ENCODE measurements around the gene RASAL1. TPM values are rescaled to one million over a fixed set of nuclear protein-coding genes. Genes with fewer than 3 reads are reported as not detected.

Gene RASAL1
- total RNA-seq, 2 donors from 2014 or later: 1.0 to 21.3 TPM

DNA sequence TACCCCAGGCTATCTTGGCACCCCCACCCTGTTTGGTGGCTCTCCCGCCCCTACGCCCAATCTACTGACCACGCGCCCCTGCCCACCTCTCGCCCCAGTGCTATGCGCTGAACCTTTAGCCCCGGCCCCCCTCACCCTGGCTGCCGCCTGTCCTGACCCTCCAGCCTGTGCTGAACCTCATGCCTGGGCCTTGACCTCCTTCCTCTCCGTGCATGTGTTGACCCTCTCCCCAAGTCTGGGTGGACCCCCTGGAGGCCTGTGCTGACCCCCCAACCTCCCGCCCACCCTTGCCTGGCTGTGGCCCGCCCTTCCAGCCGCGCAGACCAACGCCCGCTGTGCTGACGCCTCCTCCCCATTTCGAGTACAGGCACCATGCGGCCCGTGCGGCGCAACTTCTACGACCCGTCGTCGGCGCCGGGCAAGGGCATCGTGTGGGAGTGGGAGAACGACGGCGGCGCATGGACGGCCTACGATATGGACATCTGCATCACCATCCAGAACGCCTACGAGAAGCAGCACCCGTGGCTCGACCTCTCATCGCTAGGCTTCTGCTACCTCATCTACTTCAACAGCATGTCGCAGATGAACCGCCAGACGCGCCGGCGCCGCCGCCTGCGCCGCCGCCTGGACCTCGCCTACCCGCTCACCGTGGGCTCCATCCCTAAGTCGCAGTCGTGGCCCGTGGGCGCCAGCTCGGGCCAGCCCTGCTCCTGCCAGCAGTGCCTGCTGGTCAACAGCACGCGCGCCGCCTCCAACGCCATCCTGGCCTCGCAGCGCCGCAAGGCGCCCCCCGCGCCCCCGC, 58.3 kb downstream of the RASAL1 start:
- H3K36me3 Mint-ChIP-seq (ENCODE audit: low read depth): peaks cover 22% of the 10 kb centered on the region
- H3K4me1 Mint-ChIP-seq: peaks cover 22% of the 10 kb centered on the region
- H3K4me3 Mint-ChIP-seq: no peak overlapping the region
- H3K27ac Mint-ChIP-seq: no peak overlapping the region
- ATAC-seq (replicated peaks): no peak
- H3K9me3 Mint-ChIP-seq: no peaks in the 10 kb centered on the region
- H3K27me3 Mint-ChIP-seq: no peaks in the 10 kb centered on the region

- Mint-ChIP-seq H3K36me3 (ENCODE audit: low read depth) (peaks cover 18% of the 10 kb centered on the region), H3K4me1 (peaks cover 35% of the 10 kb centered on the region), H3K4me3 (peak overlapping the region; percentile 44), H3K27me3 (no peaks in the 10 kb centered on the region), H3K27ac (peak overlapping the region; percentile 83), H3K9me3 (no peaks in the 10 kb centered on the region)
- ATAC-seq (replicated peaks): peak; percentile 40
These were observed 60.4 kb downstream of the RASAL1 start for GRCh38 chr12:113075137-113075683.

DNA sequence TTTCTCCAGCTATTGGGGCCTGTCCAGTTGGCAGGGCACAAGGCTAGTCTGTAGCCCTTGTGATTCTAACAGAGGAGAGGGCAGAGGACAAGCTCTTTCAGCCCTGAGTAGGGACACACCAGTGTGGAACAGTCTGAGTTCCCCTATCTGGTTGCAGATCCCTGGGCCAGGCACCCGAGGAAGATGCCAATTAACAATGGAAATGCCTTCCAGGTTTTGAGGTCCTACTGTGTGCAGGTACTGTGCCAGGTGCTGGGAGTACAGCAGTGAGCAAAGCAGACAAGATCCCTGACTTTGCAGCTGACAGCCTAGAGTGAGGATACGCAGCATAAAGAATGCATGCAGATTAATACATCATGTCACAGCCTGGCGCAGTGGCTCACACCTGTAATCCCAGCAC, 62.0 kb downstream of the RASAL1 start:
- Mint-ChIP-seq H3K27ac (peak overlapping the region; percentile 16), H3K36me3 (ENCODE audit: low read depth) (peaks cover 6% of the 10 kb centered on the region), H3K4me3 (no peak overlapping the region), H3K4me1 (peaks cover 38% of the 10 kb centered on the region), H3K9me3 (no peaks in the 10 kb centered on the region), H3K27me3 (no peaks in the 10 kb centered on the region)
- ATAC-seq (replicated peaks): no peak

GRCh38 chr12:113072136-113072535, 63.4 kb downstream of the RASAL1 start:
- ATAC-seq (replicated peaks): peak; percentile 53
- H3K27ac Mint-ChIP-seq: peak overlapping the region; percentile 10

GRCh38 chr12:113071135-113072112, 64.1 kb downstream of the RASAL1 start:
- ATAC-seq (replicated peaks): no peak
- H3K4me3 Mint-ChIP-seq: peak overlapping the region; percentile 76
- peaks cover 6% of the 10 kb centered on the region for H3K36me3 Mint-ChIP-seq (ENCODE audit: low read depth)
- no peaks in the 10 kb centered on the region for H3K27me3 Mint-ChIP-seq
- H3K4me1 Mint-ChIP-seq: peaks cover 35% of the 10 kb centered on the region
- peak overlapping the region; percentile 87 for H3K27ac Mint-ChIP-seq
- H3K9me3 Mint-ChIP-seq: no peaks in the 10 kb centered on the region

More at GRCh38 chr12:113072136-113072535, 63.4 kb downstream of the RASAL1 start:
- H3K9me3 Mint-ChIP-seq: no peaks in the 10 kb centered on the region
- peaks cover 6% of the 10 kb centered on the region for H3K36me3 Mint-ChIP-seq (ENCODE audit: low read depth)
- peaks cover 35% of the 10 kb centered on the region for H3K4me1 Mint-ChIP-seq
- no peaks in the 10 kb centered on the region for H3K27me3 Mint-ChIP-seq
- H3K4me3 Mint-ChIP-seq: peak overlapping the region; percentile 15

DNA sequence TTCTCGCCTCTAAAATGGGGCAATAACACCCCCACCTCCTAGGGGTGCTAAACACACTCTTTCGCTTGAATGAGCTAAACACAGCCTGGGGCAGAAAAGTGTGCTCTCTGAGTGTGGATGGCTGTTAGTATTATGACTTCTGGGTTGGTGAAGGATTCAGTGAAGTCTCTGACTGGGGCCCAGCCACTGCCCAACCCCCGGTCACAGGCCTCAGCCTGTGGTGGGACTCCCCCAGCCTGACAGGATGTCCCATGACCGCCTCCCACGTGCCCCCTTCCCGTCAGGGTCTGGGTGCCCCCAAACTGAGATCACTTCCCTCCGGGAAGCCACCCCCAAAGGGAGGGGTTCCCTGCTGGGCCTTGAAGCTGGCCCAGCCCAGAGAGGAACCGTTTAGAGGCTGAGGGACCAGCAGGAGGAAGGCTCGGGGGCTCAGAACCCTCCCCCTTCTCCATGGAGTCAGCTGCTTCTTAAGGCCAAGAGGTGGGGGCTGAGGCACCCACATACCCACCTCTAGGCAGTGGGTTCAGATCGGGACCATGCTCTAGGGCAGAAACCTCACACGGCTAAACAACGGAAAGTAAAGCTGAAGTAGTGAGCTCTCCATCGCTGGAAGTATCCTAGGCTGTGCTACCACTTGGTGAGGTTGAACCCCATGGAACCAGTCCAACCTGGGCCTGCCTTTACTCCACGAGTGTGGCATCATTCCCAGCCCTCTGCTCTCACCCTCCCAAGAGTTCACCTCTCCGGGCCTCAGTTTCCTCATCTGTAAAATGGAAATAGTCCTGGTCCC, 65.2 kb downstream of the RASAL1 start:
- Mint-ChIP-seq H3K4me1 (peaks cover 29% of the 10 kb centered on the region), H3K27me3 (no peaks in the 10 kb centered on the region), H3K9me3 (no peaks in the 10 kb centered on the region), H3K27ac (peak overlapping the region; percentile 87), H3K4me3 (peak overlapping the region; percentile 76), H3K36me3 (ENCODE audit: low read depth) (peaks cover under 1% of the 10 kb centered on the region)
- peak; percentile 81 for ATAC-seq (replicated peaks)

- peaks cover 28% of the 10 kb centered on the region for H3K4me1 Mint-ChIP-seq
- peak overlapping the region; percentile 87 for H3K27ac Mint-ChIP-seq
- no peak for ATAC-seq (replicated peaks)
These were observed 65.8 kb downstream of the RASAL1 start for GRCh38 chr12:113069751-113070116.

GRCh38 chr12:113069149-113069548, 66.4 kb downstream of the RASAL1 start:
- ATAC-seq (replicated peaks): no peak
- H3K27me3 Mint-ChIP-seq: no peaks in the 10 kb centered on the region
- peaks cover 28% of the 10 kb centered on the region for H3K4me1 Mint-ChIP-seq
- no peaks in the 10 kb centered on the region for H3K9me3 Mint-ChIP-seq
- H3K36me3 Mint-ChIP-seq (ENCODE audit: low read depth): no peaks in the 10 kb centered on the region
- H3K4me3 Mint-ChIP-seq: peak overlapping the region; percentile 76
- peak overlapping the region; percentile 87 for H3K27ac Mint-ChIP-seq

More at GRCh38 chr12:113069751-113070116, 65.8 kb downstream of the RASAL1 start:
- no peaks in the 10 kb centered on the region for H3K36me3 Mint-ChIP-seq (ENCODE audit: low read depth)
- H3K27me3 Mint-ChIP-seq: no peaks in the 10 kb centered on the region
- H3K4me3 Mint-ChIP-seq: peak overlapping the region; percentile 76
- H3K9me3 Mint-ChIP-seq: no peaks in the 10 kb centered on the region

DNA sequence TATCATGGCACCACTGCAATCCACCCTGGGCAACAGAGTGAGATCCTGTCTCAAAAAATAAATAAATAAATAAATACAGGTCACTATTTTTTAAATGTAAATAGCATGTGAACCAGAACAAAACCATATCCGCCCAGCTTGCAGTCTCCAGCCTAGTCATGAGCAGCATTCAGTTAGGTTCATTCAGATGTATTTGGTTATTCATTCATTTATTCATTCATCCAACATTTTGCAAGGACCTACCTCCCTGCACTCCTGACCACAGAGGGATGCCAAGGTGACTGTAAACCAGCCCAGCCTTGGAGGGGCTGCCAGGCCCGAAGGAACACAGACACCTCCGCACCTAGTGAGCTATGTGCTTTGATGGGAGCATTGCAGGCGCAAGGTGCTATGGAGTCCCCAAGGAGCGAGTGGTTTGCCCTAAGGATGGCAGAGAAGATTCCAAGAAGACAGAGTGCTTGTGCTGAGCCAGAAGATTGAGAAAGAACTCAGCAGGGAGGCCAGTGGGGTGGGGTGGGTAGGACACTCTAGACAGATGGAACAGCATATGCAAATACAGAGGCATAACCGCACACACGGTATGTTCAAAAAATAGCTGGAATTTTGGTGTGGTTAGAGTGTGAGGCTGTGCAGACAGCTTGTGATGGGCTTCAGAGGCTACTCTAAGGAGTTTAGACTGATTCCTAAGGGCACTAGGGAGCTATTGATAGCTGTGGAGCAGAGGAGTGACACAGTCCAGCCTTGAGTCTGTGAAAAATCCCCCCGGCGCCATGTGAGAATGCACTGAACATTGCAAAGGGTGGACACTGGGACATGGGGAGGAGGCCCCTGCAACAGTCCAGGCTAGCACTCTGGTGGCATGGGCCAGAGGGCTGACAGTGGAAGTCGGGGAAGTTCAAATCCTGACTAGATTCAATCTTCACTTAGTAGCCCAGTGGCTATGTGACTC, 67.3 kb downstream of the RASAL1 start:
- no peaks in the 10 kb centered on the region for H3K27me3 Mint-ChIP-seq
- H3K27ac Mint-ChIP-seq: no peak overlapping the region
- H3K9me3 Mint-ChIP-seq: no peaks in the 10 kb centered on the region
- H3K4me3 Mint-ChIP-seq: no peak overlapping the region
- H3K36me3 Mint-ChIP-seq (ENCODE audit: low read depth): no peaks in the 10 kb centered on the region
- H3K4me1 Mint-ChIP-seq: peaks cover 26% of the 10 kb centered on the region
- ATAC-seq (replicated peaks): no peak

DNA sequence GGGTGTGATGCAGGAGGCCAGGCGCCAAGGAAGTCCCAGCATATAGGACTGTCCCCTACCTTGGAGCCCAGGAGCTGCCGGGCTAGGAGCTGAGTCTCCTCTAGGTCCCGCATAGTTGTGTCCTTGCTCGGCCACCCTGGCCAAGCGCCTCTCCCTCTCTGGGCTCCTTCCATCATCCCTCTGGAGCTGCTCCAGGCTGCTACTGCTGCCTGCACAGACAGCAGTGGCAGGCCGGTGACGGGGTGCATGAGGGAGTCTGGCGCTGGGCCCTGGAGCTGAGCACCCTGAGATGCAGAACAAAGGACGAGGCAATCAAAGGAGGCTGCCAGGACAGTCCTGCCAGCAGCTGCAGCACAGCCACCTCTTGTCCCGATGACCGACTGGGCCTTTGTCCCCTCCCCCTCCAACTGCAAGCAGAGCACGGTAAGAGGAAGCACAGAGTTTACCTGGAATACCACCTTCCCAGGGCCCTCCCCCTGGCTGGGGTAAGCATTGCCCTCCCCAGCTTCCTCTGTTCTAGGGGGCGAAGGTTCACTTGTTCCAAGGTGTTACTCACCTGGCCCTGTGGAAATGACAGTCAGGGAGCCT, 68.7 kb downstream of the RASAL1 start:
- Mint-ChIP-seq H3K4me1 (peaks cover 21% of the 10 kb centered on the region), H3K36me3 (ENCODE audit: low read depth) (no peaks in the 10 kb centered on the region), H3K27ac (no peak overlapping the region)

GRCh38 chr12:113065126-113066007, 70.2 kb downstream of the RASAL1 start:
- Mint-ChIP-seq H3K4me1 (peaks cover 13% of the 10 kb centered on the region), H3K9me3 (no peaks in the 10 kb centered on the region), H3K36me3 (ENCODE audit: low read depth) (no peaks in the 10 kb centered on the region), H3K27ac (peak overlapping the region; percentile 26), H3K4me3 (no peak overlapping the region), H3K27me3 (no peaks in the 10 kb centered on the region)
- no peak for ATAC-seq (replicated peaks)

More for the DNA sequence above, 68.7 kb downstream of the RASAL1 start:
- no peaks in the 10 kb centered on the region for H3K9me3 Mint-ChIP-seq
- H3K4me3 Mint-ChIP-seq: no peak overlapping the region
- H3K27me3 Mint-ChIP-seq: no peaks in the 10 kb centered on the region
- no peak for ATAC-seq (replicated peaks)

Data from activated T-helper 17 cell treated with anti-CD3 and anti-CD28 coated beads, Interleukin-2, amount 50 U/mL, for 72 hours (primary cell).